DMS 273 treated with DMSO at 0.1 percent for 48 hours (cell line): ENCODE results near the gene SLC3A2.

Source experiments
- DNase-seq: peaks from one replicate; lab custom pipeline; 2025; lab: John Stamatoyannopoulos, UW

Gene SLC3A2

DNA sequence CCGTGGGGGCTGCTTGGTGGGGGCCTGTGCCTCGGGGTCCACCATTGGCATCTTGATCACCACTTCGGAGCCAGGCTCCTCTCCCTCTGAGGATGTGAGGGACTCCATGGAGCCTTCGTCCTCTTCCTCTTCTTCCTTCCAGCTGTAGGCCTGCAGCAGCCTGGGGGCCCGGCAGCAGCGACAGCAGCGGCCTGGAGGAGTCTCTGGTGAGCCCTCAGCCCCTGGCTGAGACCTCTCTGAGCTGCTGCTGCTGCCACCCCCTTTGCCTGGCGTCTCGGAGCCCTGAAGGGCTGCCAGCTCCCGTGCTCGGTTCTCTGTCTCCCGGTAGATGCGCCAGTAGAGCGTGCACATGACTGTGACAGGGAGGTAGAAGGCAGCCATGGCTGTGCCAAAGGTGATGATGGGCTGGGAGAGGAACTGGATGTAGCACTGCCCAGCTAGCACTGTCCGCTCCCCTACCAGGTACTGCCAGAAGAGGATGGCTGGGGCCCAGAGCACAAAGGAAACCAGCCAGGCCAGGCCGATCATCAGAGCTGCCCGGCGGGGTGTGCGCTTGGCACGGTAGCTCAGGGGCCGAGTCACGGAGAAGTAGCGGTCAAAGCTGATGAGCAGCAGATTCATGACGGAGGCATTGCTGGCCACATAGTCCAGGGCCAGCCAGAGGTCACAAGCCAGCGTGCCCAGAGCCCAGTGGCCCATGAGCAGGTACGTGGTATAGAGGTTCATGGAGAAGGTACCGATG, 29.6 kb downstream of the SLC3A2 start:
- no peak for DNase-seq

GRCh38 chr11:62911137-62912130, 30.7 kb downstream of the SLC3A2 start:
- no peak for DNase-seq

- no peak for DNase-seq
Observed at GRCh38 chr11:62912268-62912667, 31.6 kb downstream of the SLC3A2 start.

- no peak for DNase-seq
Observed at GRCh38 chr11:62914416-62914815, 33.7 kb downstream of the SLC3A2 start.

GRCh38 chr11:62917906-62918502, 37.3 kb downstream of the SLC3A2 start:
- DNase-seq: no peak

DNA sequence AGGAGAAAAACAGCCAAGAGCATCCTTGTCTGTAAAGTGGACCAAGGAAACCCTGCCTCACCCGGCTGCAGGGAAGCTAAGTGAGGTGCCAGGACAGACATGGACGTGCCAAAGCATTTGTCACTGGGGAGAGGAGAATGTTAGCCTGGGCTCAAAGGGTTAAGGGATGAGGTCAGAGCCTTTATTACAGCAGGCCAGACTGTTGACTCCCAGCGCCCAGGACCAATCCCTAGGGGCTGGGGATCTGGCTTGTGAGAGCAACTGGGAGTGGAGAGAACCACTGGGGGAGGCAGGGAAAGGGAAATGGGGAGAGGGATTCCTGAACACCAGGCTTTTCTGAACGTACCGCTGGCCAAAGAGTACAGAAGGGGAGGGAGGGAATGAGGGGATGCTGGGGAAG, 37.8 kb downstream of the SLC3A2 start:
- no peak for DNase-seq

DNA sequence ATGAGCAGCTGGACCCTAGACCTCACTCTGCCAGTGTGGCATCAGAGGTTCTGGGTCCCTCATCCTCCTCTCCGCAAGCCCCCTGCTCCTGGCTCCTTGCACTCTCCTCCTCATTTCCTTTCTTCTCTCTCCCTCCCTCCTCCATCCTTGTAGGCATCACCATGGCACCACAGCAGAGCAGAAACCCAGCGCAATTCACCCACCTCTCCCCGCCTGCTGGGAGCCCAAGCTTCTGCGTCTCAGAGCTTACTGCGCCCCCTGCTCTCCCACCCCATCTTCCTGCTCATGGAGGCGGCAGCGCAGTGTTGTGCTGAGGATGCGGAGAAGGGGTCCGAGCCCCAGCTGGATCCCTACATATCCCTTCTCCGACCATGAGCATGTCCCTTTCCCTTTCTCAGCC, 38.8 kb downstream of the SLC3A2 start:
- no peak for DNase-seq

DNA sequence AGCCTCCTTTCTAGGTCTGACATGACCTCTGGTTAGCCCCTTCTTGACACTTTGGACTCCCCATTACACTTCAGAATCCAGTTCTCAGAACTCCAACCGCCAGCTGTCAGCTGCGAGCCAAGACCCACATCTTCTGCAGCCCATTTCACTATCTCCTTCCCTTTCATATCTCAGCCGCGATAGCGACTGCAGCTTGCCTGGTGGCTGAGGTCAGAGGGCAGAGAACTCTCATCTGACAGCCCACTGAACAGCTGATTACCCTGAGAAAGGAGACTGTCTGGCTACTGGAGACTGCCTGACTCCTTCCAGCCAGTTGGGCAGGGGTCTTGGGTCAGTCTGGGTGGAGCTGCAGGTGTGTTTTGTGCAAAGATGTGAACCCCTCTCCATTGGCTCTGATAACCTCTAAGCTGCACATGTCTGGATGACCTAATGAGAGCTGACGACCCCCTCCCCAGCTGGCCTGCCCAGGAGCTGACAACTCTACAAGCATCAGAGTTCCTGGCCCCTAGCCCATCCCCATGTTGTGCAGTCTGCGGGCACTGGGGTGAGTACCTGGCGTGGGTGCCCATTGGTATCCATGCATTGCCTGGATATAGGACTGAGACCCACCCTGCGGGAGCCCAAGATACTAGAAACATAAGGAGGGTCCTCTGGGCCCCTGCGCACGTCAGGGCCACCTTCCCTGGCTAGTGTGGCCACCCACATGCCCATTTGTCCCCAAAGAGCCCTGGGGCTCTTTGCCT, 39.4 kb downstream of the SLC3A2 start:
- no peak for DNase-seq

DNA sequence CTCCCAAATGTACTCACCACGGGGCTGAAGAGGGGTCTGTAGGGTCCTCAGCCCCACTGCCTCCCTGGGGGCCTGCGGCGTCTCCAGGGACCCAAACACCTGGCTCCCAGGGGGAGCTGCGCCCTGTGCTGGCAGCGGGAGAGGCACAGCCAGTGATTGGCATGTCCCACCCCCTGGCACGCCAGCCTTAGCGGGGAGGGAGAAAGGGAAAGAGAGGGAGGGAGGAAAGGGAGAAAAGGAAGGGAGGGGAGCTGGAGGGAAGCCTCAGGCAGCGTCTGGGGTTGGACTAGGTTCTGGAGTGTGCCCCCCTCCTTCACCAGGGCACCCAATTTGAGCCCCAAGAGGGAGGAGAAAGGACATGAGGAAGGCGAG, 40.5 kb downstream of the SLC3A2 start, which contains the start of gene CHRM1:
CHRM1 (minus strand) TSS at position 163 of the 372 bp plus-strand sequence. CDS start 10,263 bp downstream, outside the sequence.
- no peak for DNase-seq

DNA sequence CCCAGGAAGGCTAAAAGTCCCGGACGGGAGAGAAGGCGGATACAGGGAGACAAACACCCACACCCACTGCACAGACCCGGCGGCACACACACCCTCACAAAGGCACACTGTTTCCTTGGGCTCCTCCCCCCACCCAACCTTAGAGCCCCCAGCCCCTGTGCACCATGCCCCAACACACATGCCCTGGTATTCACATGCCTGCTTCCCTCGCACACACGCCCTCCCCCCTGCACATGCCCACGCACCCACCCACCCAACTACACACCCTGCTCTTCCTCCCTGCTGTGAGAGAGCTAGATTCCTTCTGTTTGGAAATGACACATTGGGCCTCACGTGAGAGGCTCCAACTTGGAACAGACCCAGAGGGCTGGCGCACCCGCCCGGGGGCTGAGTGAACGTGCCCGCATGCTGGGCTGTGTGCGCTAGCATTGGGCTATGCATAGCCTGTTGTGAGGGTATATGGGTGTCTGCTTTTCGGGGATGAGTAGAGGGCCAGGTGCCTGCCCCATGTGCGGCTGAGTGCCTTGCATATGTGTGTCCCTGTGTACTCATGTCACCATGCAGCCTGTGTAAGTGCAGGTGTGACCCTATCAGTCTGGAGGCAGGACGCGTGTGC, 41.0 kb downstream of the SLC3A2 start:
- no peak for DNase-seq

DNA sequence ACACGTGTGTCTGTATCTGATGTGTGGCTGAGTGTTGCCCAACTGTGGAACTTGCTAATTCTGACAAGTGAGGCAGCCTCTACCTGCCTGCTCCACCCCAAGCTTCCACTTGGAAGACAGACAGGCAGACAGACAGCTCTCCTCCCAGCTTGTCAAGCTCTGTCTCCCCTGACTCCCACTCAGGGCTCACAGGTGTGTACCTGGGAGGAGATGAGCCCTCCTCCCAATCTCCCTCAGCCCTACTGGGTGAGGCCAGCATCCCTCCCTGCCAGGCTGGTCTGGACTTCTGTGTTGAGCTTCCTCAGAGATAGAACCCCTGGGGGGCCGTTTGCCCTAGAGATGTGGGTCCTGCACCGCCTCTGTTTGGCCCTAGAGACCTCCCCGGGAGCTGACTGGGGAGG, 41.5 kb downstream of the SLC3A2 start:
- DNase-seq: no peak

- no peak for DNase-seq
Observed at GRCh38 chr11:62922653-62923431, 42.1 kb downstream of the SLC3A2 start.

DNA sequence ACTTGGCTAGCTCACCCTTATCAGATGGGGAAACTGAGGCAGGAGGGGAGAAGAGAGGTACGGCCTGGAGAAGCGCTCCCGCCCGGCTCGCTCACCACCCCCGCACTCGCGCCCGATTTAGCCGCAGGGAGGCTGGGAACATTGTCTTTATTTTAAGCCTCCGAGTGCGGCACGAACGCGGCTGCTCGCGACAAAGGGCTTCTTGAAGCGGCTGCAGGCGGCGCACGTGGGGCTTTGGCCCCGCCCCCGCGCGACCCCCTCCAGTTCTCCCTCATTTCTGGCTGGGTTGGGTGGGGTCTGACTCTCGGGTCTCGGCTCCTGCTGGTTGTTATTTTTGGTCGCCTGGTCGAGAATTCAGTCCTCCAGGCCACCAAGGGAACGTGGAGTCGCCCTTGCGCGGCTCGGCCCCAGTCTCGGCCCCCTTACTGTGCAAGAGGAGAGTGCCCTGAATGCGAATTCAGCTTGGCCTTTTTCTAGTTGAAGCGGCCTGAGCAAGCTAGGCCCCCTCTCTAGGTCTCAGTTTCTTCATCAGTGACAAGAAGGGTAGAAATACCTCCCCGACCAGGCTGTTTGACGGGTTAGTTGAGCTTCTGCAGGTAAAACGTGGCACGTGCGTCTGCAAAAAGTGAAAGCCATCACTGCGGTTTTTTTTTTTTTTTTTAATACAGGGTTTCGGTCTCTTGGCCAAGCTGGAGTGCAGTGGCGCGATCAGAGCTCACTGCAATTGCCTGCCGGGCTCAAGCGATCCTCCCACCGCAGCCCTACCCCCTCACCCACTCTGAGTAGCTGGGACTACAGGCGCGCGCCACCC, 43.1 kb downstream of the SLC3A2 start:
- DNase-seq: no peak

DNA sequence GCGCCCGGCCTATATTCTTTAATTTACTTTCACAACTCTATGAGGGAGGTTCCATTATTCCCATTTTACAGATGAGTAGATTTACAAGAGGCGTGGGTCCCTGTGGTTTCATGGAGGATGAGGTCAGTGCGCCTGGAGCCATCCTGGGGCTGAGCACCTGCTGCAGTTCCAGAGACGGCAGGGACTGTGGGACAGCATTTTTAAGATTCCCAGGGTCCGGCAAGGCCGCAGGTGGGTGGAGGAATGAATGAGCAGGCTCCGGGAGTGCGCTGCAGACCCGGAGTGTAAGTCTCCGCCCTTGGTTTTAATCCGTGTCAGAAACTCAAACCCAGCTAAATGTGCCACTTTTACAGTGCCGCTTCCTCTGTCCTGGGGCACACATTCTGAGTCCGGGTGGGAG, 44.6 kb downstream of the SLC3A2 start:
- DNase-seq: no peak

GRCh38 chr11:62925745-62926679, 45.3 kb downstream of the SLC3A2 start:
- DNase-seq: no peak

- DNase-seq: no peak
Observed at GRCh38 chr11:62926680-62927455, 46.2 kb downstream of the SLC3A2 start.

- no peak for DNase-seq
Observed at GRCh38 chr11:62928011-62928410, 47.3 kb downstream of the SLC3A2 start.

DNA sequence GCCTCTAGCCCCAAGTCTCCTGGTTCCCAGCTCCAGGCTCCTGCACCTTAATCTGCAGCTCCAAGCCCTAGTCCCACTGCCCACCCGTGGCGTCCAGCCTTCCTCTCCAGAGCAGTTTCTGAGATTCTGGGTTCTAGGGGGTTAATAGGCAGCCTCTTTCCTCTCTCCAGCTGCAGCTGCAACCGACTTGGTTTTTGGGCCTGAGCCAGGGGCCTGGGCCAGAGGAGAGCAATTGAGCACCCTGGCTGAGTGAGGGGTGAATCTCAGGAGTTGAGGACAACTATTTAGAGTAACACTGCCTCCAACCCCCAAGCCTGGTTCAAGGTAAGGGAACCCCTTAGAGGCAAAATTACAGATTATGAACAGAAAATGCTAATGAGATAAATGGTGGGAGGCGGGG, 49.5 kb downstream of the SLC3A2 start:
- no peak for DNase-seq
